ENCODE measurements around the gene C10orf95.

C10orf95 gene

DNA sequence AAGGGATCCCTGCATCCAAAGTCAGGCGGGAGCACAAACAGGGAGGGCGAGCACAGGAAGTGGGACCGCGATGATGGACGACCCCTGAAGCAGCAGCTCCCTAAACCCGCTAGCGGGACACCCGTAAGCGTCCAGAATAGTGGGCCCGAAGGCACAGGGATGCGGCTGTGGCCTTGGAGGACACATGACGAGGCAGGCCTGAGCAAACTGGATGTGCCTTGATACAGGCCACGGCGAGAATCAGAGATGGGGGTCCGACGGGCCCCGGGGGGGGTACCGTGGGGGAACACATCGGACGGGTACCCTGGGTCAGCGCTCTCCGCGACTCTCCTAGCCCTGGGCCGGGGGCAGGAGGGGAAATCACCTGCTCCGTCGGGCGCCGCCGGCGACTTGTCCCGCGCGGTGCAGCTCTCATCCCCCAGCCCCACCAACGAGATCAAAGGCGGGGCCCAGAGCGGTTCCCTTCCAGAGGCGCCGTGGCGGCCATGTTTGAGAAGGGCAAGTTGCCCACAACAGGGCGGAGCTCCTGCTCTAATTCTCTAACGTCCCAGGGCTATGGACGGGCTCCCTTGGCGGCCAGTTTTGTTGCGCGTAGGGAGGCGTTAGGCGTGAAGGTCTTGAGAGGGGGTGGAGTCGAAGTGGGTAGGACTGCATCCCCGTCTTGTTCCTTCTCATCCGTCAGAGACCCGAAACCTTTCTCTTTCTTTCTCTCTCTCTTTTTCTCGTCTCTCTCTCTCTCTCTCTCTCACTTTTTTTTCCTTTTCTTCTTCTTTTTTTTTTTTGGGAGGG, 19.0 kb downstream of the C10orf95 start, which contains the start of gene CUEDC2:
Gene CUEDC2 (minus strand): TSS at position 413 of the 789 bp plus-strand sequence. CDS start 7,386 bp downstream, outside the sequence.
- Histone ChIP-seq H3K9me3 (ENCODE audit: control insufficient read depth, insufficient read depth, low read length) (no peaks in the 10 kb centered on the region), H3K27me3 (ENCODE audit: control insufficient read depth, low read length) (peaks cover 15% of the 10 kb centered on the region), H4K20me1 (ENCODE audit: control insufficient read depth, insufficient read depth, low read depth, low read length) (no peaks in the 10 kb centered on the region), H3F3A (ENCODE audit: control insufficient read depth, insufficient read depth) (no peaks in the 10 kb centered on the region), H3K79me2 (ENCODE audit: control insufficient read depth, low read length) (peaks cover 16% of the 10 kb centered on the region), H3K9me2 (replicated peaks; ENCODE audit: control insufficient read depth, low read length) (no peaks in the 10 kb centered on the region), H3K4me1 (ENCODE audit: control insufficient read depth, low read length) (peaks cover 16% of the 10 kb centered on the region), H3K27ac (ENCODE audit: low read depth, low read length) (peak within 1 kb of the TSS; percentile 52), H3K4me2 (ENCODE audit: low read length) (peak within 1 kb of the TSS; percentile 80), H3K4me3 (ENCODE audit: low read length) (peak within 1 kb of the TSS; percentile 90), H3K36me3 (ENCODE audit: control insufficient read depth, low read length) (peaks cover 8% of the 10 kb centered on the region)
- TF ChIP-seq, protein P1, sequence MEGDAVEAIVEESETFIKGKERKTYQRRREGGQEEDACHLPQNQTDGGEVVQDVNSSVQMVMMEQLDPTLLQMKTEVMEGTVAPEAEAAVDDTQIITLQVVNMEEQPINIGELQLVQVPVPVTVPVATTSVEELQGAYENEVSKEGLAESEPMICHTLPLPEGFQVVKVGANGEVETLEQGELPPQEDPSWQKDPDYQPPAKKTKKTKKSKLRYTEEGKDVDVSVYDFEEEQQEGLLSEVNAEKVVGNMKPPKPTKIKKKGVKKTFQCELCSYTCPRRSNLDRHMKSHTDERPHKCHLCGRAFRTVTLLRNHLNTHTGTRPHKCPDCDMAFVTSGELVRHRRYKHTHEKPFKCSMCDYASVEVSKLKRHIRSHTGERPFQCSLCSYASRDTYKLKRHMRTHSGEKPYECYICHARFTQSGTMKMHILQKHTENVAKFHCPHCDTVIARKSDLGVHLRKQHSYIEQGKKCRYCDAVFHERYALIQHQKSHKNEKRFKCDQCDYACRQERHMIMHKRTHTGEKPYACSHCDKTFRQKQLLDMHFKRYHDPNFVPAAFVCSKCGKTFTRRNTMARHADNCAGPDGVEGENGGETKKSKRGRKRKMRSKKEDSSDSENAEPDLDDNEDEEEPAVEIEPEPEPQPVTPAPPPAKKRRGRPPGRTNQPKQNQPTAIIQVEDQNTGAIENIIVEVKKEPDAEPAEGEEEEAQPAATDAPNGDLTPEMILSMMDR (IDR thresholded peaks at IDR 0.05; ENCODE audit: low read depth, low read length, poor library complexity, severe bottlenecking), result peak; percentile 35
- no peak for TF ChIP-seq EZH2phosphoT487 (IDR thresholded peaks at IDR 0.05; ENCODE audit: borderline replicate concordance, low read length)

DNA sequence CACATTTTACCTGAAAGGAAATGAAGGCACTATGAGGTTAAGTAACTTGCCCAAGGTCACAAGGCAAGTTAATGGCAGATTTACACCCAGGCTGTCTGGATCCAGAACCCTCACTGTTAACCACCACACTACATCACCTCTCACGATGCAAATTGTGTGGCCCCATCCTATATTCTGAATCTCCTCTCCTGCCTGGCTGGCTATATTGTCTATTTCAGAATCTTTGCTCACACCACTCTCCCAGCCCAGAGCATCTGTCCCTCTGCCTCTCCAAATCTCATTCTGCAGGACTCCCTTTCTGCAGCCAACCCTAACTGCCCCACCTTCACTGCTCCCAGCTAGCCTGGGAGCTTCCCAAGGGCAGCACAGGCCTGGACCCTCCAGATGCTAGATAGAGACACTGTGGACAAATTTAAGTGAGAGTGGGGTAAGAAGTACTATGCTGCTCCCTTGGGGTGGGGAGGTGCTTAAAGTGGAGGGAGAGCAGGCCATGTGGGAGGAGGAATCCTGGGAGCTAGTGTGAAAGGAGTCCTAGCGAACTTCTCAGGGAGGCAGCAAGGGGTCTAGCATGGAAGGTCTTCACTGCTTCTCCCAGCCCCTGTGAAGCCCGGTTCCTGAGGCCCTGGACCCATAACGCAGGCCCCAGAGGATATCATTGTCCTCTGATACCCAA, 19.8 kb downstream of the C10orf95 start:
- Histone ChIP-seq H3K9me2 (replicated peaks; ENCODE audit: control insufficient read depth, low read length) (no peaks in the 10 kb centered on the region), H3K36me3 (ENCODE audit: control insufficient read depth, low read length) (peaks cover 8% of the 10 kb centered on the region), H3K4me2 (ENCODE audit: low read length) (peak overlapping the region; percentile 80), H4K20me1 (ENCODE audit: control insufficient read depth, insufficient read depth, low read depth, low read length) (no peaks in the 10 kb centered on the region), H3K4me1 (ENCODE audit: control insufficient read depth, low read length) (peaks cover 16% of the 10 kb centered on the region), H3K27me3 (ENCODE audit: control insufficient read depth, low read length) (peaks cover 15% of the 10 kb centered on the region), H3F3A (ENCODE audit: control insufficient read depth, insufficient read depth) (no peaks in the 10 kb centered on the region), H3K4me3 (ENCODE audit: low read length) (peak overlapping the region; percentile 90), H3K79me2 (ENCODE audit: control insufficient read depth, low read length) (peaks cover 16% of the 10 kb centered on the region), H3K9me3 (ENCODE audit: control insufficient read depth, insufficient read depth, low read length) (no peaks in the 10 kb centered on the region), H3K27ac (ENCODE audit: low read depth, low read length) (peak overlapping the region; percentile 52)
- TF ChIP-seq, protein P1 (IDR thresholded peaks at IDR 0.05; ENCODE audit: low read depth, low read length, poor library complexity, severe bottlenecking), result no peak

DNA sequence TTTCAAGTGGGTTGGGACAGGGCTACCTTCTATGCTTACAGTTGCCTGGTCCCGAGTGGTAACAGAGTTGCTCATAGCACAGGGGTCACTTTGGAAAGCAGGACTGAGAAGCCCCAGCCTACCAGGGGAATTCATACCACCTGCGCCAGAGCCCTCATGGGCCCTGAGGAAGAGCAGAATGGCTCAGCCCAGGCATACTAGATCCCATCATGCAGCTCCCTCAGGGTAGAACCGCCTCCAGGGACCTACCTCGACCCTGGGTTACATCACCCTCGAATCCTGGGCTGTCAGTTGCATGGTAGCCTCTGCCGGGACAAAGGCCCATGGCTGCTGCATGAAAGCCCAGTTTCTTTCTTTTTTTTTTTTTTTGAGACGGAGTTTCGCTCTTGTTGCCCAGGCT, 21.9 kb downstream of the C10orf95 start:
- H3K9me3 ChIP-seq (ENCODE audit: control insufficient read depth, insufficient read depth, low read length), result no peaks in the 10 kb centered on the region
- peaks cover 16% of the 10 kb centered on the region for H3K79me2 ChIP-seq (ENCODE audit: control insufficient read depth, low read length)
- H3F3A ChIP-seq (ENCODE audit: control insufficient read depth, insufficient read depth), result no peaks in the 10 kb centered on the region
- no peak overlapping the region for H3K4me2 ChIP-seq (ENCODE audit: low read length)
- H4K20me1 ChIP-seq (ENCODE audit: control insufficient read depth, insufficient read depth, low read depth, low read length), result no peaks in the 10 kb centered on the region
- peaks cover 10% of the 10 kb centered on the region for H3K36me3 ChIP-seq (ENCODE audit: control insufficient read depth, low read length)
- H3K4me1 ChIP-seq (ENCODE audit: control insufficient read depth, low read length), result peaks cover 16% of the 10 kb centered on the region
- H3K27ac ChIP-seq (ENCODE audit: low read depth, low read length), result no peak overlapping the region
- peaks cover 2% of the 10 kb centered on the region for H3K27me3 ChIP-seq (ENCODE audit: control insufficient read depth, low read length)
- TF ChIP-seq EZH2phosphoT487 (IDR thresholded peaks at IDR 0.05; ENCODE audit: borderline replicate concordance, low read length), result no peak
- TF ChIP-seq, protein P1 (IDR thresholded peaks at IDR 0.05; ENCODE audit: low read depth, low read length, poor library complexity, severe bottlenecking), result no peak
- no peak overlapping the region for H3K4me3 ChIP-seq (ENCODE audit: low read length)
- no peaks in the 10 kb centered on the region for H3K9me2 ChIP-seq (replicated peaks; ENCODE audit: control insufficient read depth, low read length)

Data from DOHH2 (cell line).